Fibroblast of gingiva (primary cell): Measurements from ENCODE around the gene TENM4.
A peak's percentile ranks its signal among the peaks of the same experiment; 100 is the strongest.
"Not testable (repeated sequence)": the region's sequence is repeated elsewhere in the genome, so short reads cannot be mapped to it uniquely, and the experiment has no call there.

Experiments used
- DNase-seq: peaks from one replicate; pipeline ENCODE4 v3.0.0-alpha.2; 2011; ENCODE audit warnings: low read depth

TENM4 gene

GRCh38 chr11:79208126-79208525 lies 232.7 kb downstream of the TENM4 start:
- no peak for DNase-seq

DNA sequence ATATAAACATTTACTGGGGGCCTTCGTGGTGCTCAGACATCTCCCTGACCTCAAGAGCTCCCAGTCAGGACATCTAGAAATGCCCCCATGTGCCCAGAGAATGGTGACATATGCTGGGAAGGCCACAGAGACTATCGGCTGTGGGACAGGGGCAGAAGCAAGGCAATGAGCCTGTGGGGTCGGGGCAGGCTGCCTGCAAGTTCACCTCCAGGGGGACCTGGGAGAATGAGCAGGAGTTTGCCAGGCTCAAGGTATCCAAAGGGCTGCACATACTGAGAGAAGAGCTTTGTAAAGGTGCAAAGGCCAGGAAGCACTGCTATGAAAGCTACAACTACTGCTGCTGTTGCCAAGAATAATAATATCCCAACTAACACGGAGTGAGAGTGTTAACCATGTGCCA lies 233.9 kb downstream of the TENM4 start:
- no peak for DNase-seq

- DNase-seq = no peak
Observed at GRCh38 chr11:79205786-79206185, 235.0 kb downstream of the TENM4 start.

- no peak for DNase-seq
Observed at GRCh38 chr11:79201677-79202347, 239.0 kb downstream of the TENM4 start.

- no peak for DNase-seq
Observed at GRCh38 chr11:79200398-79201070, 240.3 kb downstream of the TENM4 start.

- DNase-seq = no peak
Observed at GRCh38 chr11:79199729-79200354, 241.0 kb downstream of the TENM4 start.

DNA sequence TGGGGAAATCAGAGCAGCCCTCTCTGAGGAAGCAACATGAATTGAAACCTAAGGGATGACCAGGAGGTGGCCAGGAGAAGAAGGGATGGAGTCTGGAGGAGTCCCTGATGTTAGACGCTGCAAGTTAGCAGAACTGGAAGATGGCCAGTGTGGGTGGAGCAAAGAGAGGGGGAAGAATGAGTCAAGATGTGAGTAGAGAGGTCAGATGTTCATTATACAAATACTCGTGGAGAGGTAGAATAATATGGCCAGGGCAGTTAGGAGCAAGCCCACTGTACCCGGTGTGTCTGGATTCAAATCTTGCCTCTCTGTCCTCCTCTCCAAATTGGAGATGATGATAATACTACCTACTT lies 242.0 kb downstream of the TENM4 start:
- no peak for DNase-seq

DNA sequence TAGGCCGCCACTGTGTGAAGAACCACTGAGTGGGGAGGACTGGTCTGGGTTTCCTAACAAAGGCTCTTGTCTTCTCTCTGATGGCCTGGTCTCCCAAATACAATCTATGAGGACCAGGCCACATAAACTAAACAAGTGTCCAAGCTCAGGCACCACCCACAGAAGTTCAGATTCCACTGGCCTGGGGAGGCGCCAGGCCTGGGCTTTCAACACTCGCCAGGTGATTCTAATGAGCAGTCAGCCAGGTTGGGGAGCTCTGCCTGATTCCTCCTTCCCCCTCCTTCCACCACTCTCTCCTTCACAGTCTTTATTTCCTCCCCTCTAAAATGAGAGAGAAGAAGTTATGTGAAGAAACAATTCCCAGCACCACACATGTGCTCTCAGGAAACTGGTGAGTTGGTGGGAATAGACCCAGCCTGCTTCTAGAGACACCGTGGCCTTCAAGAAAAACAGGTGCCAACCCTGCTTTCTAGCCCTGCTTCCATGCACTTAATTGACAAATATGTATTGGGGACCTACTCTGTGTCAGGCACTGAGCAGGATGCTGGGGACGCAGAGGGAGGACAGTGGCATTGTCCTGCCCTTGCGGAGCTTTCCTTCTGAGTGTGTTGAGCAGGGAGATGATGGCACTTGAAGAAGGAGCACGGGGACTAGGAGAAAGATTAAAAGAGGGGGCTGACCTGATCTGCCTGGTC lies 242.5 kb downstream of the TENM4 start:
- no peak for DNase-seq

DNA sequence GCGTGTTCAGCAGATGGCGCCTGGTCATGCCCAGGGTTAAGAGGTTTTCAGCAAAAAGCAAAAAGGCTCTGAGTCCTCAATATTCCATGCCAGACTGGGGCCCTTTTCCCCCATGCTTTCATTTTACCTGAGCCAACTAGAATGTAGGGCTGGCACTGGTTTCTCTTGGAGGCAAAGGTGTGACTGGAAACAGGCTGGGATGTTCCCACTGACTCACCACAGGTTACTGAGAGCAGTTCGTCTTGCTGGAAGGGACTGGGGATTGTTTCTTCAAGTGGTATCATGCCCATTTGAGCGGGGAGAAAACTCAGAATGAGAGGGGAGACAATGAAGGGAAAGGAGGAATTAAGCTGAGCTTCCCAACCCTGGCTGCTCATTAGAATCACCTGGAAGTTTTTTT lies 243.9 kb downstream of the TENM4 start:
- DNase-seq = no peak

GRCh38 chr11:79195209-79195608 lies 245.6 kb downstream of the TENM4 start:
- DNase-seq = no peak

- no peak for DNase-seq
Observed at GRCh38 chr11:79193663-79194310, 247.0 kb downstream of the TENM4 start.

GRCh38 chr11:79192836-79193235 lies 248.0 kb downstream of the TENM4 start:
- no peak for DNase-seq

GRCh38 chr11:79191716-79192115 lies 249.1 kb downstream of the TENM4 start:
- DNase-seq = not testable (repeated sequence)

DNA sequence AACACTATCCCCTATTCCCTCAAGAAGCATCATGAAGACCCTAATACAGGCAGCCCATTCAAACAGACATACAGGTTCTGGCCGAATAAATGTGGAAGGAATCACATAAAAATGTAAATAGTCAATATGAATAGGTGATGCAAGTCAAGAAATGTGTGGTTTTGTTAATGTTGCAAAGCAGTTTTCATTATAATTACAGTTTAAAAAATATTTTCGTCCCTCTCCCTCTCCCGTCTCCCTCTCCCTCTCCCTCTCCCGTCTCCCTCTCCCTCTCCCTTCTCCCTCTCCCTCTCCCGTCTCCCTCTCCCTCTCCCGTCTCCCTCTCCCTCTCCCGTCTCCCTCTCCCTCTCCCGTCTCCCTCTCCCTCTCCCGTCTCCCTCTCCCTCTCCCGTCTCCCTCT lies 250.3 kb downstream of the TENM4 start:
- DNase-seq = not testable (repeated sequence)

DNA sequence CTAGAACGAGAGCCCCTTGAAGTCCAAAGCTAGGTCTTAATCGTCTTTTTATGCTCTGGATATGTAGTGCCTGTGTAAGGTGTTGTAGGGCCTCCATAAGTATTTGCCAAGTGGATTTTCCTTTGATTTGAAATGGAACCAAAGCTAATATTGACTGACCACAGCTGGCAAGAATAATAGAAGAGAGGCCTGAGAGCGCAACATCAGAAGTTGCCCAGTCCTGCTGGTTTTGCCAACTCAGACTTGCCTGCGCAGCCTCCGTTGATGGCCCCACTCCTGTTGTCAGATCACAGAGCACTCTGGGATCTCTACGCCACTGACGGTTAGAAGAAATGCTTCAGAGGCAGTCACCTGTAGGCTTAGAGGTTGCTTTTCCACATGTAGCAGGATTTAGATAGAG lies 251.2 kb downstream of the TENM4 start:
- no peak for DNase-seq

- DNase-seq = no peak
Observed at GRCh38 chr11:79189055-79189454, 251.8 kb downstream of the TENM4 start.

GRCh38 chr11:79186669-79187068 lies 254.2 kb downstream of the TENM4 start:
- DNase-seq = no peak

- DNase-seq = peak; percentile 24
Observed at GRCh38 chr11:79185351-79185750, 255.5 kb downstream of the TENM4 start.

DNA sequence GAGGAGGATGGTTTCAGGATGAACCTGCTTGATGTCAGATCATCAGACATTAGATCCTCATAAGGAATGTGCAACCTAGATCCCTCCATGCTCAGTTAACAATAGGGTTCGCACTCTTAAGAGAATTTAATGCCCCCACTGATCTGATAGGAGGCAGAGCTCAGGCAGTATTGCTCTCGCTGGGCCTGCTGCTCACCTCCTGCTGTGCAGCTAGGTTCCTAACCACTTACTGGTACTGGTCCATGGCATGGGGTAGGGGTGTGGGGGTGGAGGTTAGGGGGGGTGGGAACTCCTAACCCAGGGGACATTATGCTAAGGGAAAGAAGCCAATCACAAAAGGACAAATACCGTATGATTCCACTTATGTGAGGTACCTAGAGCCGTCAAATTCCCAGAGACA lies 256.5 kb downstream of the TENM4 start:
- no peak for DNase-seq

DNA sequence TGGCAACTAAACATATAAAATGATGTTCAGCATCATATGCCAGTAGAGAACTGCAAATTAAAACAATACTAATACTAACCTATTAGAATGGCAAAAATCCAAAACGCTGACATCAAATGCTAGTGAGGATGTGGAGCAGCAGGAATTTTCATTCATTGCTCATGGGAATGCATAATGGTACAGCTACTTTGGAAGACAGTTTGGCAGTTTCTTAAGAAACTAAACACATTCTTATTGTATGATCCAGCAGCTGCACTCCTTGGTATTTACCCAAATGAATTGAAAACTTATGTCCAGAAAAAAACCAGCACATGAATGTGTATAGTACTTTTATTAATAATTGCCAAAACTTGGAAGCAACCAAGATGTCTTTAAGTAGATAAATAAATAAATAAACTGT lies 258.0 kb downstream of the TENM4 start:
- peak; percentile 84 for DNase-seq

- peak; percentile 21 for DNase-seq
Observed at GRCh38 chr11:79179087-79179486, 261.7 kb downstream of the TENM4 start.
